SU-DHL-6 (cell line): ENCODE data around the gene ANKRD28.

ENCODE experiments used
- CTCF ChIP-seq: fragments of 200-600 bp; sonication (generic); IDR thresholded peaks from one replicate; pipeline ENCODE4 v1.5.1; 2017; ENCODE audit warnings: antibody characterized with exemption, mild to moderate bottlenecking, low read length, moderate library complexity; ENCODE audit not compliant: insufficient read depth, poor library complexity, severe bottlenecking
- EZH2phosphoT487 ChIP-seq: fragments of 200-600 bp; sonication (generic), shearing (Covaris generic); conservative IDR thresholded peaks from 2 replicates; pipeline ENCODE4 v1.6.1; 2018; ENCODE audit warnings: mild to moderate bottlenecking, antibody characterized with exemption, low read length, moderate library complexity, mixed read lengths

GRCh38 chr3:15664144-15664543 lies 133.6 kb downstream of the ANKRD28 start:
- TF ChIP-seq CTCF (no peak), EZH2phosphoT487 (no peak)
